Endothelial cell of umbilical vein (primary cell): ENCODE measurements around the gene NDUFB1. TPM values are rescaled to one million over a fixed set of nuclear protein-coding genes. Genes with fewer than 3 reads are reported as not detected.

Experiments
- BruUV-seq: library from RNA; stranded (reverse); fragments of 400-500 nt; replicated peaks from 2 replicates; lab custom pipeline; 2021; lab: Mats Ljungman, UMichigan
- CTCF ChIA-PET: fragments of 300-600, 350-600 bp; sonication (Branson Sonifier 250); formaldehyde crosslinking; loops from one replicate; lab custom pipeline; 2021; ENCODE audit warnings: antibody characterized with exemption, inconsistent platforms; lab: Charles Lee
- POLR2A ChIA-PET: fragments of 300-600, 350-600 bp; sonication (Branson Sonifier 250); formaldehyde crosslinking; loops from one replicate; lab custom pipeline; 2021; ENCODE audit warnings: antibody characterized with exemption, inconsistent platforms; lab: Charles Lee
- DNase-seq: peaks from one replicate; pipeline ENCODE4 v3.0.0-alpha.2; 2011; ENCODE audit warnings: low read depth, low spot score
- FAIRE-seq: peaks from 2 replicates; lab custom pipeline; 2011; peaks lifted over from hg19 to GRCh38; lab: Jason Lieb, UNC
- H2AFZ ChIP-seq: 2 replicates; pipeline ENCODE4 v1.6.0; 2012; ENCODE audit warnings: low read depth, low read length, control low read depth, inconsistent platforms
- H3K27ac ChIP-seq: 2 replicates; pipeline ENCODE4 v1.5.1; 2011; ENCODE audit warnings: low read depth, mild to moderate bottlenecking, control low read depth, low read length, moderate library complexity; ENCODE audit not compliant: insufficient read depth
- H3K27me3 ChIP-seq, 2 experiments: 2 replicates each; pipeline versions ENCODE4 v1.6.0 to v1.6.1; 2011; ENCODE audit warnings: low read length in 2 of 2, mixed read lengths in 1 of 2; ENCODE audit not compliant: control insufficient read depth in 2 of 2, insufficient read depth in 2 of 2
- H3K36me3 ChIP-seq, 2 experiments: 2 replicates in 1 of 2; 3 replicates in 1 of 2; pipeline ENCODE4 v1.5.1; 2011; ENCODE audit warnings: low read length in 2 of 2, mild to moderate bottlenecking in 1 of 2, moderate library complexity in 1 of 2; ENCODE audit not compliant: control insufficient read depth in 2 of 2, insufficient read depth in 2 of 2; ENCODE audit errors: extremely low read depth in 1 of 2
- H3K4me1 ChIP-seq: 3 replicates; pipeline ENCODE4 v1.5.1; 2011; ENCODE audit warnings: mild to moderate bottlenecking, low read length; ENCODE audit not compliant: control insufficient read depth, insufficient read depth; ENCODE audit errors: extremely low read depth
- H3K4me2 ChIP-seq: 2 replicates; pipeline ENCODE4 v1.6.1; 2011; ENCODE audit warnings: low read length, control low read depth, mixed read lengths; ENCODE audit not compliant: insufficient read depth
- H3K4me3 ChIP-seq, 3 experiments: fragments of 200-600 bp in 1 of 3; sonication (generic), shearing (Covaris generic) in 1 of 3; replicated peaks in 1 of 3; 2 replicates each; pipeline ENCODE4 v1.5.1; 2011 to 2016; ENCODE audit warnings: control low read depth in 3 of 3, low read length in 3 of 3, mild to moderate bottlenecking in 2 of 3, inconsistent platforms in 1 of 3, low read depth in 1 of 3, moderate library complexity in 1 of 3; ENCODE audit not compliant: insufficient read depth in 1 of 3
- H3K79me2 ChIP-seq: 2 replicates; pipeline ENCODE4 v1.6.0; 2012; ENCODE audit warnings: low read length, inconsistent platforms; ENCODE audit not compliant: control insufficient read depth, insufficient read depth
- H3K9ac ChIP-seq: replicated peaks from 2 replicates; pipeline ENCODE3; 2011; ENCODE audit warnings: low read length, control low read depth; ENCODE audit not compliant: insufficient read depth; ENCODE audit errors: extremely low read depth
- H3K9me1 ChIP-seq: replicated peaks from 3 replicates; pipeline ENCODE4 v1.6.0; 2011; ENCODE audit warnings: mild to moderate bottlenecking, low read length; ENCODE audit not compliant: control insufficient read depth, insufficient read depth; ENCODE audit errors: extremely low read depth
- H3K9me3 ChIP-seq: replicated peaks from 2 replicates; pipeline ENCODE4 v1.5.1; 2012; ENCODE audit warnings: low read length, inconsistent platforms; ENCODE audit not compliant: control insufficient read depth, insufficient read depth
- H4K20me1 ChIP-seq: replicated peaks from 2 replicates; pipeline ENCODE3; 2011; ENCODE audit warnings: mild to moderate bottlenecking, low read length; ENCODE audit not compliant: control insufficient read depth, insufficient read depth; ENCODE audit errors: extremely low read depth
- CTCF ChIP-seq, 2 donors: IDR thresholded peaks; 1 replicate in 1 of 2; 2 replicates in 1 of 2; pipeline ENCODE4 v1.5.1; 2011; ENCODE audit warnings: low read length in 2 of 2, mild to moderate bottlenecking in 2 of 2, moderate library complexity in 2 of 2, control low read depth in 1 of 2, inconsistent platforms in 1 of 2, low read depth in 1 of 2; ENCODE audit not compliant: insufficient read depth in 1 of 2; ENCODE audit errors: extremely low read depth in 1 of 2
- EZH2 ChIP-seq: IDR thresholded peaks from 2 replicates; pipeline ENCODE4 v1.6.1; 2012; ENCODE audit warnings: borderline replicate concordance, low read depth, mild to moderate bottlenecking, moderate library complexity, low read length, inconsistent platforms; ENCODE audit not compliant: severe bottlenecking
- FOS ChIP-seq: IDR thresholded peaks from 2 replicates; pipeline ENCODE4 v1.6.1; 2011; ENCODE audit warnings: mild to moderate bottlenecking, low read length, moderate library complexity, borderline replicate concordance; ENCODE audit not compliant: insufficient read depth
- GATA2 ChIP-seq: IDR thresholded peaks from 2 replicates; pipeline ENCODE4 v1.7.0; 2011; ENCODE audit warnings: low read depth, mild to moderate bottlenecking, moderate library complexity, mixed read lengths, low read length; ENCODE audit not compliant: insufficient read length, insufficient read depth
- JUN ChIP-seq: IDR thresholded peaks from 2 replicates; pipeline ENCODE4 v1.6.1; 2011; ENCODE audit warnings: borderline replicate concordance, low read depth; ENCODE audit not compliant: insufficient read length, insufficient read depth
- MAX ChIP-seq: IDR thresholded peaks from 2 replicates; pipeline ENCODE4 v1.6.1; 2011; ENCODE audit not compliant: insufficient read depth, insufficient read length
- MYC ChIP-seq: IDR thresholded peaks from one replicate; pipeline ENCODE4 v1.6.1; 2011; ENCODE audit warnings: mild to moderate bottlenecking, low read depth, low read length
- POLR2A ChIP-seq: IDR thresholded peaks from 2 replicates; pipeline ENCODE4 v1.6.1; 2012; ENCODE audit warnings: low read depth, mild to moderate bottlenecking, control low read depth, low read length
- POLR2AphosphoS5 ChIP-seq: IDR thresholded peaks from 2 replicates; pipeline ENCODE4 v1.6.1; 2012; ENCODE audit warnings: low read depth, mild to moderate bottlenecking, control low read depth, low read length, moderate library complexity; ENCODE audit not compliant: insufficient read depth
- dilution Hi-C: fragments of 300-500 bp; cut with MboI; formaldehyde crosslinking; loops from one replicate; pipeline ENCODE4 v1.15.0; 2019; ENCODE audit warnings: low sequenced_read_pairs; ENCODE audit not compliant: extremely low pct_ligation_motif_present
- intact Hi-C: fragments of 100-400 bp; cut with micrococcal nuclease; formaldehyde crosslinking; loops from one replicate; pipeline ENCODE4 v1.10.0; 2022
- polyA plus RNA-seq, 4 experiments: library from polyadenylated mRNA; depleted of rRNA in 3 of 4; stranded (reverse) in 3 of 4; unstranded in 1 of 4; fragments of >200 nt; gene quantifications; 2 replicates each; pipeline versions ENCODE4 v1.2.1 to v1.2.3, GENCODE V29; 2011 to 2012; ENCODE audit warnings: missing spikeins in 1 of 4
- total RNA-seq: library from RNA; stranded (reverse); gene quantifications from 2 replicates; pipeline ENCODE4 v1.2.3, GENCODE V29; 2021

NDUFB1 gene
- total and polyA plus RNA-seq, 2 donors (not counting 3 experiments of a cell fraction or from before 2014, with no cell fraction given): 95.2 to 267 TPM

- Histone ChIP-seq H3K9me3 (no peaks in the 10 kb centered on the region), H3K4me1 (no peaks in the 10 kb centered on the region), H3K9ac (no peak overlapping the region), H3K4me3 (no peak overlapping the region), H3K27me3 (no peaks in the 10 kb centered on the region), H3K9me1 (no peaks in the 10 kb centered on the region), H3K36me3 (peaks cover 7 to 25% of the 10 kb centered on the region in 2 experiments), H4K20me1 (no peaks in the 10 kb centered on the region), H3K27ac (no peak overlapping the region), H3K4me2 (no peak overlapping the region), H2AFZ (no peak overlapping the region), H3K79me2 (no peaks in the 10 kb centered on the region)
- POLR2A ChIA-PET: no interaction called here
- CTCF ChIA-PET: no interaction called here
- FAIRE-seq (no peak), DNase-seq (no peak)
- dilution Hi-C loops: no loop called here
- no TSS peak for BruUV-seq
- intact Hi-C loops: no loop called here
- no peak for TF ChIP-seq FOS
- TF ChIP-seq EZH2: no peak
- TF ChIP-seq GATA2: no peak
- TF ChIP-seq POLR2A: no peak
- TF ChIP-seq JUN: no peak
- no peak for TF ChIP-seq CTCF (IDR thresholded peaks at IDR 0.05; ENCODE audit: extremely low read depth in 1 of 2, insufficient read depth in 1 of 2, low read depth in 1 of 2, low read length in 2 of 2)
- no peak for TF ChIP-seq MAX
- TF ChIP-seq POLR2AphosphoS5: no peak
- no peak for TF ChIP-seq MYC
These were observed 21.8 kb upstream of the NDUFB1 start for GRCh38 chr14:92143309-92143708.
